Embryonic facial prominence (tissue), 1 donor: ENCODE data around the gene PIGU.
"Not testable (repeated sequence)": the region's sequence is repeated elsewhere in the genome, so short reads cannot be mapped to it uniquely, and the experiment has no call there.

Experiments
- DNase-seq: peaks from one replicate; pipeline ENCODE4 v3.0.0-alpha.2; 2016; ENCODE audit errors: extremely low spot score

Gene PIGU

GRCh38 chr20:34514897-34515483 is 161.9 kb downstream of the PIGU start:
- no peak for DNase-seq

- DNase-seq: not testable (repeated sequence)
These were observed 162.9 kb downstream of the PIGU start for GRCh38 chr20:34514034-34514433.

DNA sequence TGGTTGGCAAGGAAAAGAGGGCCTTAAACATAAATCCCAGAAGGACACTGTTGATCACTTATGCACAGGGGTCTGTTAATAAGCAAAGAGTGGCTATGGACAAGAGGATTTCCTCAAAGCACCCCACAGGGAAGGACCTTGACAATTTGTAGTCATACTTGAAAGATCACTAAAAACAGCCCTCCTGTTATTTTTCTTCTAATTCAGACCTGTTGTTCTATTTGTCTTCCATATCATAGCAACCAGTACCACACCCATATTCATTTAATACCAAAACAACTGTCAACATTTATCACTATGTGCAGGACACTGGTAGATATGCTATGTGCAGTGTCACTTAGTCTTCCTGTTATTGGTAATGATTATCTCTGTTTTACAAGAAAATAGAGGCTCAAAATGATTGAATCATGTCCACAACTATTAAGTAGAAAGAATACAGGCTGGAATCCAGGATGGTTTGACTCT is 163.9 kb downstream of the PIGU start:
- DNase-seq: no peak

DNA sequence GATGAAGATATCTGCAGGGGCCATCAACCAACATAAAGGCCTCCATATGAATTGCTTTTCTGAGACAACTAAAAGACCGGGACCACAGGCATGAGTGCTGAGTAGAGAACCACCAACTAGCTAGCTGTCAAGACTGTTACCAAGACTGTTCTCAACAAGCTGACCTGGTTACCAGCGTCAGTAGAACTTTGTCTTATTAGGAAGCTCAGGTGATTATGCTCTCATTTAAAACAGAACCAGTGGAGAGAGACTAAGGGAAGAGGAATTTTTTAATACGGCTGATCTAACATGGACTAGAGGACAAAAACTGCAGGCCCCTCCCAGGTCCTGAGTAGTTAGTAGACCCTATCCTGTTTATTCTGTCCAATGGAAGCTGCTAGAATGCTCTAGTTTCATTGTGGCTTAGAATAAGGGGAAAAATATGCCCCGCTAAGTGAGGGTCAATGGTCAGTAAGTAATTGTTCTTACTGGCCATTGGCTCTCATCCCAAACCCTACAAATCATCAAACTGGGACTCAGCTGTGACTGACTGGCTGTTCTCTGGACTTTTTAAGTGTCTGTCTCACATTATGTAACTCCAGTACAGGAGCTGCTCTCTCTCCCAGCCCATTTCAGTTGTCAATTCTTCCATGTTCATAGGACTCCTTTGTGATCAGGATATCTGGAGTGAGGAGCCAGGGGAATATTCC is 164.5 kb downstream of the PIGU start:
- DNase-seq: no peak

DNA sequence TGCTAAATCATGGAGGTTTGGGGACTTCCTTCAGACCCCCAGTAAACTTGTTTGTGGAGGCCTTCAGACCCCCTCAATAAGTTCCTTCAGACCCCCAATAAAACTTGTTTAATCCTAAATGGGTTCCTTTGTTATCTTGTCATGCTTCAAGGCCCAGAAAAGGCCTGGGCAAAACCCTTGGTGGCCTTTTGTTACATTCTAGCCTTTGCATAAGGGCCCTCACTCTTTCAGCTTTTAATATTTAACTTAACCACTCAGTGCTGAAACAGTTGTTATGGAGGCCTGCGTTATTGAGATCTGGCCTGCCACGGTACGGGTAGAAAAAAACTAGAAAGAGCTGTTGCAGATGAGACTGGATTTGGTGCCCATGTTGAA is 165.0 kb downstream of the PIGU start:
- DNase-seq: no peak

DNA sequence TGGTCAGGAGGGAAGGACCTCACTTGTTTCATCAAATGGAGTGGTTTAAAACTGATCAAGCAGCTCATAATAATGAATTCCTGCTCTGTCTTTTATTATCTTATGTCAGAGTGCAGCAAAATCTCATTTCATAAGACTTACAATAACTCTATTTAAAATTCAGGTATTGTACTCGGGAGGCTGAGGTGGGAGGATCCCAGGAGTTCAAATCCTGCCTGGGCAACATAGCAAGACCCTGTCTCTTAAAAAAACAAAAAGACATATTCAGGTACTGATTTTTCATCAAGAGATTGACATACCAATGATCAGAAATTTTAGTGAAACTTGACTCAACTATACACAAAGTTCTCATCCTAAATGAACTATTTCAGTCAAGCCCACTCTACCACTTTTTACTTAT is 166.3 kb downstream of the PIGU start:
- no peak for DNase-seq
